GM19043 (cell line): Measurements from ENCODE around the gene PDPR.
"Not testable (repeated sequence)": the region's sequence is repeated elsewhere in the genome, so short reads cannot be mapped to it uniquely, and the experiment has no call there.

Experiments used
- ATAC-seq: cut with Tn5 transposase; IDR thresholded peaks from one replicate; pipeline ENCODE4 v1.9.1; 2021; ENCODE audit warnings: low read depth; ENCODE audit not compliant: unreplicated experiment

Gene PDPR

DNA sequence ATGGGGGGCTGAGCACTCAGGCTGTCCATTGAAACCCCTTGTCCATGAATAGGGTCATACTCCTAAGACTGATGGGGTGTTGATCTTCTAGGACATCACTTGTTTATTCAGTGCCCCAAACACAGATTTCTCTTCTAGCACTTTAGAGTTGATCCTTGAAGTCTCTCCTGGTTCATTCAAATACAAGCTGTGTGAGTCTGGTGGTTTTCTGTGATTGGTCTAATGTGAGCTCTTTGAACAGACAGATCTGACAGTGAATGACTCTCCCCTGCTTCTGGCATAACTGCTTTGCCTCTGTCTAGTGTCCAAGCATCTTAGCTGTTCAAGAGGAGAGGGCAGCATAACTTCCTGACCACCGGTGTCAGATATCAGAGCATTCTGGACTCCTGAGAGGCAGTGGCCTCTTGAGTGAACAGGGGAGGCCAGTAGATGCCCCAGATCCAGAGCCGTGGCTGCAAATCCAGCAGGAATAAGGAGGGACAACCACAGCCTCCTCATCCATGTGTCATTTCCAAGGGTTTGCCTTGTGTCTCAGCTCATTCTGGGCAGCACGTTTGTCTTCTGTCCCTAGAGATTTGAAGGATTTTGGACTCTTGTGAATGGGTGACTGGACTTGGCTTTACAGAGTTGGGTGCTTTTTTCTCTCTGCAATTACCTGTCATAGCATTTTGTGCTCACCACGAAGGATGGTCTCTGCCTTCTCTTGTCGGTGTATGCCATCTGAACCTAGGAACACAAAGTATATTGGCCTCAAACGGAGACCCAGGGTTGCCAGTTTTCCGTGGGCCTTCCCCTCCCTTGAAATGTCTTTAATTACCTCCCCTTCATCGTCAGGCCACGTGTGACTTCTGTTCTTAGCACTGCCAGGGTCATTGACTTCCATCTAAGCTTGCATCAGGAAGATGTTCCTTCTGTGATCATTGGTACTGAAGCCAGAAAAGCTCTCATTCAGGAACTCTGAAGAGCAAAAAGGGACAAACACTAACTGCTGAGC lies 45.5 kb downstream of the PDPR start:
- ATAC-seq, result no peak

DNA sequence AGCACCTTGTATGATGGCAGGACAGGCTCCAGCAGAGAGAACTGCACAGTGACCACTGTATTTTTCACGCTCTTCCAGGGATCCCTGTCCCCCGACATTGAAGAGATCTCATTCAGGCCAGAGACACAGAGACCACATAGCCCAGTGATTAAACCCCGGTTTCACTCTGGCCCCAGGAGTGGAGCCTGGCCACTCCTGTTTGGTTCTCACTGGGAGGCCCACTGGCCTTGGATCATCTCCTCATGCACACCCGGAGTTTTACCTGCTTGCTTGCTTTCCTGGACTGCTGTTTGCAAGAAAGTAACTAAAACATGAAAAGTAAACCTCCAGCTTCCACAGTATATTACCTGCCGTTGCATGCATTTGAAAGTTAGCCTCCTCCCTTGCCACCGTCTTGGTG lies 46.3 kb downstream of the PDPR start:
- ATAC-seq, result no peak

DNA sequence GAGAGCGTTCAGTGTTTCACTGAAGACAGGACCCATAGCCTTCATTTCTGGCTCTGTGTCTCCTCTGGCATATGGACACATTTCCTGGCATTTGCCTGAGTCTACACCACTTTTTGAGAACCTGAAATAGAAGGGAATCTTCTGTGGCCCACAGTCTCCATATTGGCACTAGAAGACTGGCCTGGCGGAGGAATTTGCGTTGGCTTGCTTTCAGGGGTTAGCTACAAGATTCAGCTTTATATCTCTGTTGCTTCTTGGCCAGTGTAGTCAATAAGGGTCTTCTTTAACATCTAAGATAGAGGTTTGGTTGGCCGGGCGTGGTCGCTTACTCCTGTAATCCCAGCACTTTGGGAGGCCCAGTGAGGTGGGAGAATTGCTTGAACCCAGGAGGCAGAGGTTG lies 46.7 kb downstream of the PDPR start:
- ATAC-seq, result no peak

DNA sequence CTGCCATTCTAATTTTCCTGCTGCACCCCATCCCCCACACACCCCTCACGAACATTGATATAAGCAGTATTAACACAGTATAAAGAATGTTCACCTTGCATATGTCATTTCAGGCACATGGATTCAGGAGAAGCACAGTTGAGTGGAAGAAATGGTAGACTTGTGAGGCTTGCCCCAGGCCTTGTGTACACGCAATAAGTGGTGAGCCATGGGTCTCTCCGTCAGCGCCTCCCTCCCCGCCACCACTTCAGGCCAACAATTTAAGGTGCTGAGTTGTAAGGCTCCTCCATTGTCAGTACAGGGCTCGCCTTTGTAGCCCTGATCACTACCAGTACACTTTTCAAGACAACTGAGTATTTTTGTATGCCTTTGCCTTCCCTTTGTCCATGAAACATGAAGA lies 47.2 kb downstream of the PDPR start:
- no peak for ATAC-seq

DNA sequence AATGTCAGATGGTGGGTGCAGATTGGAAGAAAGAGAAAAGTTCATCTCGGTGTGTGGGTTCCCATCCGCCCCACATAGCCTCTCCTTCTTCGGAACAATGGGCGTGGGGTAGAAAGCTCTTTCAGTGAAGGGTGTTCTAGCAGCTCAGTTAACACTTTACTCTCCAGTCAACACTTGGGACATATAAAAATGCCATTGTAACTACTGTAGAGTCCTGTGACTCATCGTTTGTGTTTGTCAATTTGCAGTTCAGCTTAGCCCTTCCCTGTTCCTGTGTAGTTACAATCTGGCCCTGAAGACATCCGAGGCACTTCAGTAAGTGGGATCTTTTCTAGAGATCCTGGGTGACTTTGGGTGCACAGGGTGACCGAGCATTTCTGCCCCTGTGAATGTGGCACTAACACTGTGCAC lies 47.9 kb downstream of the PDPR start:
- no peak for ATAC-seq

DNA sequence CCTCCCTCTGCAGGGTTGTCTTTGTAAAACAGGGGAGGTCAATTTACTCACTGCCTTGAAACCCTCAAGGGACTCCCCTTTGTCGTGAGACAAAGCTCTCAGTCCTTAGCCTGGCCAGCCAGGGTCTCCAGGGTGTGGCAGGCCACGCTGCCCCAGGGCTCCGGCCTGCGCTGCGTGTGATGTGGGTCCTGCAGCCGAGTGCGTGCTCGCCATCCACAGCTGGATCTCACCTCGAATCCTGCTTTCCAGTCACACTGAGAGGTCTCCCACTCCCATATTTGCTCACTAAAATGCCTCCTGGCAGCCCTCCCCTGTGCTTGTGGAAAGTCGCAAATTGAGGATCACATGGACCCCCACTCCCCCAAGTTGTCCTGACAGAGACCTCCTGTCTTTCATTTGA lies 49.5 kb downstream of the PDPR start:
- ATAC-seq, result no peak

DNA sequence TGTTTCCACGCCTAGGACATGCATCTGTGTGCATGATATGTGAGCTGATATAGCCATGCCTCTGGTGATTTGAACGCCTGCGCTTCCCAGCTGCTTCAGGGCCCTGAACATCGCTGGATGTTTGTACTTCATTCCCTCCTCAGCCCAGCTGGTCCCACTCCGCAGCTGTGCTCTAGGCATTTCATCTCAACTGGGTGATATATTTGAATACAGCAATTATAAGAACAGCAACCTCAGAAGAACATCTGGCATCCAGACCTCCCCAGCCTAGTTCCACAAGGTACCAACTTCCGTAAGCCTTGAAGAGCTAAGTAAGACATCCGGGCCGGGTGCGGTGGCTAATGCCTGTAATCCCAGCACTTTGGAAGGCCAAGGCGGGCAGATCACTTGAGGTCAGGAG lies 52.6 kb downstream of the PDPR start:
- not testable (repeated sequence) for ATAC-seq

DNA sequence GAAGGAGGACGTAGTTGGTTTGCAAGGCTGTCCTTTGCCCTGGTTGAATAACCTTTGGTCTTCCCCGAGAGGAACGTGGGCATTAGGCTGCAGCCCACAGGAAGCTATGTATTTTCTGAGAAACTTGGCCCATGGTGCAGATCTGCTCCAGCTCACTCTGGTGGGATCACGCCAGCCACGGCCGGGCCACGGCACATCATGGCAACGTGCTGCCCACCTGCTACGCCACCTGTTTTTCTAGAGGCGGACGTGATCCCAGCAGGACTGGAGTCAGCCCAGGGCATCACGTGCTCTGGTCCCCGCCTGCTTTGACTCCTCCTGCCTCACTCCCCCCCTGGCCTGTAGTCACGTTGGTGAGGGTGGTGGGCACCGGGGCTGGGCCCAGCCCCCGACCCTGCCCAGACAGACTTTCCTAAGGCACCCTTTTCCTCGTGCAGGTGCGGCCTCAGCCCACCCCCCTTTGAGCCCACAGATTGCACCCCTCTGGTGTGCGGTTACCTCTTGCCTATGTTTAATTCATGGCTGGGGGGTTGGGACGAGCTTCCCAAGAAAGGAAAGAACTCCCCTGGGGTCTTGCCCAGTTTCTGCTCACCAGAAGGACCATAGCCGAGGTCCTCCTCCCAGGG lies 59.2 kb downstream of the PDPR start, which contains the start of gene CLEC18C:
TSS of gene CLEC18C (plus strand) at position 576 of the 626 bp plus-strand sequence. CDS start 492 bp downstream, outside the sequence.
- ATAC-seq, result not testable (repeated sequence)

DNA sequence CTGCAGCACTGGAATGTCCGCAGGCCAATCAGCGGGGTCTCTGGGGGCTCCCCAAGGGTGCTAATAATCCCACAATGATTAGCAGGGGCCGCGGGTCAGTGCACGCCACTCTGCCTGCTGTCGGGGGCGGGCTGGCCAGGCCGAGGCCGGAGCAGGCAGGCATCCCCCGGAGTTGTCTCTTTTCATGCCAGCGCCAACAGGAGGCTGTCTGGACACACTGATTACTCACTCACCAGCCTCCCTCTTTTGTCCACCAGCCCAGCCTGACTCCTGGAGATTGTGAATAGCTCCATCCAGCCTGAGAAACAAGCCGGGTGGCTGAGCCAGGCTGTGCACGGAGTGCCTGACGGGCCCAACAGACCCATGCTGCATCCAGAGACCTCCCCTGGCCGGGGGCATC lies 59.8 kb downstream of the PDPR start:
- not testable (repeated sequence) for ATAC-seq

DNA sequence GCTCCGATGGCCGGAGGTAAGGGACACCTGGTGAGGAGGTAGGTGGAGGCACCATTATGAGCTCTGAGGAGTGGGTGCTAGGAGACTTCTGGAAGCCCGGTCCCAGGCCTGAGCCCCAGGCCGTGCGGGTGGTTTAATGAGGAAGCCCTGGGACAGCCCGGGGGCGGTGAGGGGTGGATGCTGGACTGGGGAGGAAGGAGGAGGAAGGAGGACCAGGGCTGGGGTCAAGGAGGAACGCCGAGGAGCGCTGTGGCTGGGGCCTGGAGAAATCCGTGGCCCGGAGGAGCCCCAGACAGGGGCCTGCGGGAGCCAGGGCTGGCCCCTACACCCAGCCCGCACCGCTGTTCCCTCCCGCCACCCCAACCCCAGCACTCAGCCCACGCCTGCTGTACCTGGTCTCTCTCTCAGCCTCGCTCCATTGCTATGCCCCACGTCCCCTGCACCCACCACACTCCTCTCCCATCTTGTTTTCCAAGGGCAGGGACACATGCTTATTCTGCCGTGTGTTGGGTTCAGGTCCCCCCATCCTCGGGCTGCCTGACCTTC lies 60.3 kb downstream of the PDPR start:
- not testable (repeated sequence) for ATAC-seq

DNA sequence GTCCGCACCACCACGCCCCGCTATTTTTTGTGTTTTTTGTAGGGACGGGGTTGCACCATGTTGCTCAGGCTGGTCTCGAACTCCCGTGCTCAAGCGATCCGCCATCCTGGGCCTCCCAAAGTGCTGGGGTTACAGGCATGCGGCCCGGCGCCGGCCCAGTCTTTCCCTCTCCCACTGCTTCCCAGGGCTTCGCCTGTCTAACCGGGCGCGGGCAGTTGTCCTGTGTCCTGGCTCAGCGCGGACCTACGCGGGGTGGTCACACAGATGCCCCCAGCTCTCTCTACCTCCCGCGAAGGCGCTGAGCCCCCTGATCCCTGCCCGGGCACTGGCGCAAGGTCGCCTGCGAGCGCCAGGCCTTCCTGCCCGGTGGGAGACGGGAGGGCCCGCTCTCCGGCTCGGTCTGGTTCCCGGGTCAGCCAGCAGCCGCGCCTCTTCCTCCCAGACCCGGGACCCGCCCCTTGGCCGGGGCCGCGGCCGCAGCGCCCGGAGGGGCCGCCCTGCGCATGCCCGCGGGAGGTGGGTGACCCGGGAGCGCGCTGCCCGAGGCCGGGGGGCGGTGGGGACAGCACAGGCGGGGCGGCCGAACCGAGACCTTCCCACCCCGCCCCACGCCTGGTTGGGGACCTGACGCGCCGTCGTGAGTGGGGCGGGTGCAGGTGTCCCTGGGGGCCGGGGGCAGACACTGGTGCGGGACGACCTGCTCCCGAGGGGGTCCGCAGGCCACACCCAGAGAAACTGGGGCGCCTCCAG lies 73.9 kb downstream of the PDPR start:
- not testable (repeated sequence) for ATAC-seq

DNA sequence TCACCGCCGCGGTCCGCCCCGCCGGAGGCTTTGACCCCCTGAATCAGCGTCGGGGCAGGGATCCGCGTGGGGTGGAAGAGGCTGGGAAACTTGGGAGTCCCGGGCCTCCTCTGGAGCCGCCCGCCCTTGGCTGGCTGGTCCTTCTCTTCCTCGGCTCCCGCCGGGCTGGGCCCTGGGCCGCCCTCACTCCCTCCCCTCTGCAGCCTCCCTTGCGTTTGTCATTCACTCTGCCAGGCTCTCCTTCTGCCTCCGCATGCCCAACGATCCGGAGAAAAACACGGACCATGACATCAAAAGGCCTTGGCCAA lies 74.4 kb downstream of the PDPR start:
- ATAC-seq, result not testable (repeated sequence)

DNA sequence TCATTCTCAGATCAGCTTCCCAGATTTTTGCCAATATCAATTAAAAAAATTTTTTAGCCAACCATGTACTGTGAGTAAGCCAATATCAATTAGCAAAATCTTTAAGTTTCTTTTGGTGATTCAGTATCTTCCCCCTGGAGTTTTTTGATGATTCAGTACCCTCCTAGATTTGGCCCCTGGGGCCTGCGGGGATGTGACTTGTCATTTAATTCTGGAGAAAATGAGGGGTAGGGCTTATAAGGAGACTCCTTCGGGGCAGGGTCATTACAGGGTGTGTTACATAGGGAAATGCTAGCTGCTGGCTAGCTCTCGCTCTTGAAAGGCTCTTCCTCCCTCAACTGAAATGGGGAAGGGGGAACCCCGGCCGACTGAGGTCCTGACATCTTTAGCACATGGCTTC lies 76.4 kb downstream of the PDPR start:
- ATAC-seq, result not testable (repeated sequence)

DNA sequence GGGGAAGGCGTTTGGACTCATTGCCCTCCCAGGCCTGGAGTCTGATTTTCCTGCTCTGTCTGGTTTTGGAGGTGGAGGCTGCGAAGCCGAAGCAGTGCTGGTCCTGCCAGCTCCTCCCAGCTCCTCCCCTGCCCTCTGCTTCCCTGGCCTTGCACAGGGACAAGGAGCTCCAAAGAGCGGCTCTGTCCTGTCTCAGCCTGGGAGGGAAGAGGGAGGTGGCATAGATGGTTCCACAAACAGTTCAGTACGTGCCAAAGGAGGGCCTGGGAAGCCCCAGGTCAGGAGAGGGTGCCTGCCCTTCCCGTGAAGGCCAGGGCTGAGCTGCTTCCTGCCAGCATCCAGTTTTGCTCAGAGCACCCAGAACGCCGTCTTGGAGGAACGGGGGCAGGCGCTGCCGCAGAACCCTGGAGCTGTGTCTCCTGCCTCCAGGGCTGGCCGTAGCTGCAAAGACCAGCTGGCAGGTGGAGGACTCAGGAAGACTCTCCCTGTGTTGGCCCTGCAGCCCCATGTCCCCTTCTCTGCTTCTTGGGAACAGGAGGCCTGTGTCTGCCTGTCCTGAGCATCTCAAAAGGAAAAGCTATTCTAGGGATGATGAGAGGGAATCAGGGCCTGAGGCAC lies 82.7 kb downstream of the PDPR start:
- ATAC-seq, result not testable (repeated sequence)

DNA sequence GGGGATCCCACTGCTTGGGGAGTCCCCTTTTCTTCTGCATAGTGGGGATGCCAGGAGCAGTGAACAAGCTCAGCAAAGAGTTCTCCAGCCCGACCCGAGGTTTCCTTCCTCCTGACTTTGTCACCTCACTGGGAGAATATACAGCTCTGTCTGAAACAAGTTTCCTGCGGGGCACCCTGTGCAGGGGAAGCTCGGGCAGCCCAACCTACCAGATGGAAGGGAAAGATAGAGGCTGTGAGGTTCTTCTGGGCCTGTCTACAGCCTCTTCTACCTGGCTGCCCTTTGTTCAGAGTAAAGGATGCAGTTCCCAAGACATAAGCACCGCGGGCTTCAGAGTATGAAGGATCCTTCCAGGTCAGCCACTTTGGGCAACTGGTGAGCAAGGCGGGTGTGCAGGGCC lies 83.5 kb downstream of the PDPR start:
- ATAC-seq, result not testable (repeated sequence)

DNA sequence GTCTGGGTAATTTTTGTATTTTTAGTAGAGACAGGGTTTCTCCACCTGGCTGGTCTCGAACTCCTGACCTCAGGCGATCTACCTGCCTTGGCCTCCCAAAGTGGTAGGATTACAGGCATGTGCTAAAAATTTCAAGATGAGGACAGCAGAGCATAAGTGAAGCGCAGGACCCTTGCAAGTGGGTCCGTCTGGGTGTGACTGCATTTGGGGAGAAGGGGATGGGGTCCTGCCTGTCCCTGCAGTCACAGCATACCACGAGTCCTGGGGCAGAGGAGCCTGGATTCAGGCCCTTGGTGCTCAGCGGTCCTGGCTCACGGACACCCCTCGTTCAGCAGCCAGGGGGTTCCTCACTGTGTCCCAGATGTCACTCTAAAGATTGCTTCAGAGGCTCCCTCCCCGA lies 84.1 kb downstream of the PDPR start:
- ATAC-seq, result not testable (repeated sequence)

DNA sequence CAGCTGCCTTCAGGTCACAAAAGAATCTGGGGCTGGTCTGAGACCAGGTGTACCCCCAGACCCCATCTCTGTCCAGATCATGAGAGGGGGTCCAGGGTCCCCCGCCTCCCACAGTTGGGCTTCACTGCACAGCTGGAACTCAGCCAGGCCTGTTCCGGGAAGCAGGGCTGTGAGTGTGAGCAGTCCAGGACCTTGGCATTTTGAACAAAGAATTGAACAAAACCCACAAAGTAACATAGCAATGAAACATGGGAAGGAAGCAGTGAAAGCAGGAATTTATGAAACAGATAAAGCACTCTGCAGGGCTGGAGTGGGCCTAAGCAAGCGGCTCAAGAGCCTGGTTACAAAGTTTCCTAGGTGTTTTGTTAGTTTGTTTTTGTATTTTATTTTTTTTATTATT lies 84.5 kb downstream of the PDPR start:
- not testable (repeated sequence) for ATAC-seq

DNA sequence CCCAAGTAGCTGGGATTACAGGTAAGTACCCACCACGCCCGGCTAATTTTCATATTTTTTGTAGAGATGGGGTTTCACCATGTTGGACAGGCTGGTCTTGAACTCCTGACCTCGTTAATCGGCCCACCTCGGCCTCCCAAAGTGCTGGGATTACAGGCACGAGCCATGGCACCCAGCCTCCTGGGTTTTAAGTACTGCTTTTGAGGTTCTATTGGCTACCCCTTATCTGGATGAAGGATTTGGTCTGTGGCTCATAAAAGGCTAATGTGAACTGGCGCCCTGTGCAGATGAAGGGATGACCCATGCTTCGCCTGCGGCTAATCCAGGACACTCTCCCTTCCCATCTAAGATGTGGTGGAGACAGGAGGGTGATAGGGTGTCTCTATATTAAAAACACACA lies 85.0 kb downstream of the PDPR start:
- not testable (repeated sequence) for ATAC-seq

DNA sequence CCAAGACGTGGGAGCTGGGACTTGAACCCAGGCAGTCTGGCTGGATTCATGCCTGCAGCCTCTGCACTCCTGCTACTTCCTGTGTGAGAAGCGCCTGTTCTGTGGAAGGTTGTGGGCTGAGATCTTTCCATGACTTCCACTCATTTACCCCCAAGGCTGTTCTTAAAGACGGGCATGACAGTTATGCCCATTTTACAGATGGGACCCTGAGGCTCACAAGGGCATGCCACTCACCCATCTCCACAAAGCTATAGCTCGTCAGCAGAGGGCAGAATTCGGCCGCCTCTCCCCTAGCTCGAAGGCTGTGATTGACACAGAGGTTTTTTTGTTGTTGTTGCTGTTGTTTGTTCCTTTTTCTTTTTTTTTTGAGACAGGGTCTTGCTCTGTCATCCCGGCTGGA lies 85.9 kb downstream of the PDPR start:
- not testable (repeated sequence) for ATAC-seq

DNA sequence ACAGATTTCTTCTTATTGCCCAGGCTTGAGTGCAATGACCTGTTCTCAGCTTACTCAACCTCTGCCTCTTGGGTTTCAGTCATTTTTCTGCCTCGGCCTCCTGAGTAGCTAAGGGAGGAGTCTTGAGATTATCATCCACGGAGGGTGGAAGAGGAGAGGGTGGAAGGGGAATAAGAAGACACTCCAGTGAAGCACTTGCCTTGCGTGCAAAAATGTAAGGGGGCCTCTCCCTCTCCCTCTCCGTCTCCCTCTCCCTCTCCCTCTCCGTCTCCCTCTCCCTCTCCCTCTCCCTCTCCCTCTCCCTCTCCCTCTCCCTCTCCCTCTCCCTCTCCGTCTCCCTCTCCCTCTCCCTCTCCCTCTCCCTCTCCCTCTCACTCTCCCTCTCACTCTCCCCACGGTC lies 89.4 kb downstream of the PDPR start:
- ATAC-seq, result not testable (repeated sequence)
